Measurements from ENCODE around the gene LHX3.
A peak's percentile ranks its signal among the peaks of the same experiment; 100 is the strongest.

Gene LHX3

GRCh38 chr9:136247551-136247916 is 42.6 kb upstream of the LHX3 start:
- peaks cover 25% of the 10 kb centered on the region for H3K4me1 ChIP-seq (ENCODE audit: insufficient read depth, low read length)

GRCh38 chr9:136246849-136247550 is 42.1 kb upstream of the LHX3 start:
- H3K9ac ChIP-seq (ENCODE audit: low read depth, low read length): no peak overlapping the region
- no peaks in the 10 kb centered on the region for H3K27me3 ChIP-seq (ENCODE audit: insufficient read depth, low read length)
- H3K4me3 ChIP-seq (ENCODE audit: low read length): no peak overlapping the region
- peaks cover 25% of the 10 kb centered on the region for H3K4me1 ChIP-seq (ENCODE audit: insufficient read depth, low read length)
- H3K27ac ChIP-seq (ENCODE audit: low read depth, low read length): no peak overlapping the region
- 0 out of 2 replicates have a peak, but pooled peaks cover 4% of the 10 kb centered on the region for H3K36me3 ChIP-seq (ENCODE audit: insufficient read depth, low read length)
- 86% methylated on average over 26 of the region's 26 CpGs for WGBS
- H3K9me3 ChIP-seq (ENCODE audit: insufficient read depth, low read depth, low read length): no peaks in the 10 kb centered on the region

More at GRCh38 chr9:136247551-136247916, 42.6 kb upstream of the LHX3 start:
- 0 out of 2 replicates have a peak, but pooled peaks cover 4% of the 10 kb centered on the region for H3K36me3 ChIP-seq (ENCODE audit: insufficient read depth, low read length)
- no peaks in the 10 kb centered on the region for H3K9me3 ChIP-seq (ENCODE audit: insufficient read depth, low read depth, low read length)
- H3K27ac ChIP-seq (ENCODE audit: low read depth, low read length): no peak overlapping the region
- no peak overlapping the region for H3K4me3 ChIP-seq (ENCODE audit: low read length)
- H3K27me3 ChIP-seq (ENCODE audit: insufficient read depth, low read length): no peaks in the 10 kb centered on the region
- 77% methylated on average over 9 of the region's 9 CpGs for WGBS
- no peak overlapping the region for H3K9ac ChIP-seq (ENCODE audit: low read depth, low read length)

- 1% methylated on average over 102 of the region's 112 CpGs for WGBS
- Histone ChIP-seq H3K4me3 (ENCODE audit: low read length) (peak within 1 kb of the TSS; percentile 64), H3K4me1 (ENCODE audit: insufficient read depth, low read length) (peaks cover 25% of the 10 kb centered on the region), H3K9me3 (ENCODE audit: insufficient read depth, low read depth, low read length) (no peaks in the 10 kb centered on the region), H3K27me3 (ENCODE audit: insufficient read depth, low read length) (no peaks in the 10 kb centered on the region), H3K36me3 (ENCODE audit: insufficient read depth, low read length) (0 out of 2 replicates have a peak, but pooled peaks cover 4% of the 10 kb centered on the region), H3K27ac (ENCODE audit: low read depth, low read length) (no peak within 1 kb of the TSS), H3K9ac (ENCODE audit: low read depth, low read length) (peak within 1 kb of the TSS; percentile 83)
Measured at GRCh38 chr9:136245219-136246150, 40.6 kb upstream of the LHX3 start, which contains the start of gene QSOX2. TSS of gene QSOX2 (minus strand) at chr9:136245812. CDS start at chr9:136245803, 9 bp downstream.

GRCh38 chr9:136244969-136245218 is 40.0 kb upstream of the LHX3 start:
- peak overlapping the region; percentile 64 for H3K4me3 ChIP-seq (ENCODE audit: low read length)
- H3K9ac ChIP-seq (ENCODE audit: low read depth, low read length): peak overlapping the region; percentile 83
- H3K27ac ChIP-seq (ENCODE audit: low read depth, low read length): no peak overlapping the region
- H3K27me3 ChIP-seq (ENCODE audit: insufficient read depth, low read length): no peaks in the 10 kb centered on the region
- no peaks in the 10 kb centered on the region for H3K9me3 ChIP-seq (ENCODE audit: insufficient read depth, low read depth, low read length)
- H3K4me1 ChIP-seq (ENCODE audit: insufficient read depth, low read length): peaks cover 25% of the 10 kb centered on the region
- 4% methylated on average over 6 of the region's 6 CpGs for WGBS
- H3K36me3 ChIP-seq (ENCODE audit: insufficient read depth, low read length): 0 out of 2 replicates have a peak, but pooled peaks cover 4% of the 10 kb centered on the region

GRCh38 chr9:136244122-136244968 is 39.4 kb upstream of the LHX3 start:
- Histone ChIP-seq H3K9me3 (ENCODE audit: insufficient read depth, low read depth, low read length) (no peaks in the 10 kb centered on the region), H3K27ac (ENCODE audit: low read depth, low read length) (no peak overlapping the region), H3K4me3 (ENCODE audit: low read length) (peak overlapping the region; percentile 64), H3K36me3 (ENCODE audit: insufficient read depth, low read length) (0 out of 2 replicates have a peak, but pooled peaks cover 4% of the 10 kb centered on the region), H3K4me1 (ENCODE audit: insufficient read depth, low read length) (peaks cover 25% of the 10 kb centered on the region), H3K27me3 (ENCODE audit: insufficient read depth, low read length) (no peaks in the 10 kb centered on the region), H3K9ac (ENCODE audit: low read depth, low read length) (peak overlapping the region; percentile 83)
- 29% methylated on average over 11 of the region's 11 CpGs for WGBS

GRCh38 chr9:136243631-136244030 is 38.7 kb upstream of the LHX3 start:
- Histone ChIP-seq H3K9me3 (ENCODE audit: insufficient read depth, low read depth, low read length) (no peaks in the 10 kb centered on the region), H3K4me1 (ENCODE audit: insufficient read depth, low read length) (peaks cover 25% of the 10 kb centered on the region), H3K36me3 (ENCODE audit: insufficient read depth, low read length) (0 out of 2 replicates have a peak, but pooled peaks cover 4% of the 10 kb centered on the region), H3K9ac (ENCODE audit: low read depth, low read length) (no peak overlapping the region), H3K4me3 (ENCODE audit: low read length) (peak overlapping the region; percentile 64; the same call in 1 of the 2 replicates), H3K27me3 (ENCODE audit: insufficient read depth, low read length) (no peaks in the 10 kb centered on the region), H3K27ac (ENCODE audit: low read depth, low read length) (no peak overlapping the region; the same call in 1 of the 2 replicates)
- 68% methylated on average over 4 of the region's 4 CpGs for WGBS

GRCh38 chr9:136242918-136243525 is 38.1 kb upstream of the LHX3 start:
- H3K27me3 ChIP-seq (ENCODE audit: insufficient read depth, low read length): no peaks in the 10 kb centered on the region
- H3K4me1 ChIP-seq (ENCODE audit: insufficient read depth, low read length): peaks cover 25% of the 10 kb centered on the region
- no peaks in the 10 kb centered on the region for H3K9me3 ChIP-seq (ENCODE audit: insufficient read depth, low read depth, low read length)
- WGBS: 57% methylated on average over 6 of the region's 6 CpGs
- 0 out of 2 replicates have a peak, but pooled peaks cover 4% of the 10 kb centered on the region for H3K36me3 ChIP-seq (ENCODE audit: insufficient read depth, low read length)
- no peak overlapping the region; the same call in 1 of the 2 replicates for H3K27ac ChIP-seq (ENCODE audit: low read depth, low read length)
- H3K9ac ChIP-seq (ENCODE audit: low read depth, low read length): no peak overlapping the region
- 0 out of 2 replicates have a peak overlapping the region, but pooled peaks have one; percentile 64 for H3K4me3 ChIP-seq (ENCODE audit: low read length)

GRCh38 chr9:136242248-136242647 is 37.3 kb upstream of the LHX3 start:
- Histone ChIP-seq H3K27ac (ENCODE audit: low read depth, low read length) (no peak overlapping the region), H3K27me3 (ENCODE audit: insufficient read depth, low read length) (no peaks in the 10 kb centered on the region), H3K9ac (ENCODE audit: low read depth, low read length) (no peak overlapping the region), H3K4me1 (ENCODE audit: insufficient read depth, low read length) (peaks cover 25% of the 10 kb centered on the region), H3K36me3 (ENCODE audit: insufficient read depth, low read length) (0 out of 2 replicates have a peak, but pooled peaks cover 4% of the 10 kb centered on the region), H3K4me3 (ENCODE audit: low read length) (no peak overlapping the region), H3K9me3 (ENCODE audit: insufficient read depth, low read depth, low read length) (no peaks in the 10 kb centered on the region)
- WGBS: 94% methylated on average over 8 of the region's 8 CpGs

GRCh38 chr9:136241542-136241941 is 36.6 kb upstream of the LHX3 start:
- 94% methylated on average over 13 of the region's 13 CpGs for WGBS

GRCh38 chr9:136240941-136241340 is 36.0 kb upstream of the LHX3 start:
- 94% methylated on average over 20 of the region's 20 CpGs for WGBS
- Histone ChIP-seq H3K27me3 (ENCODE audit: insufficient read depth, low read length) (no peaks in the 10 kb centered on the region), H3K4me3 (ENCODE audit: low read length) (no peak overlapping the region), H3K27ac (ENCODE audit: low read depth, low read length) (no peak overlapping the region), H3K9ac (ENCODE audit: low read depth, low read length) (no peak overlapping the region), H3K36me3 (ENCODE audit: insufficient read depth, low read length) (peaks cover 14% of the 10 kb centered on the region), H3K9me3 (ENCODE audit: insufficient read depth, low read depth, low read length) (no peaks in the 10 kb centered on the region), H3K4me1 (ENCODE audit: insufficient read depth, low read length) (peaks cover 21% of the 10 kb centered on the region)

More at GRCh38 chr9:136241542-136241941, 36.6 kb upstream of the LHX3 start:
- H3K36me3 ChIP-seq (ENCODE audit: insufficient read depth, low read length): peaks cover 8% of the 10 kb centered on the region; the same call in 1 of the 2 replicates
- H3K9me3 ChIP-seq (ENCODE audit: insufficient read depth, low read depth, low read length): no peaks in the 10 kb centered on the region
- no peak overlapping the region for H3K4me3 ChIP-seq (ENCODE audit: low read length)
- no peak overlapping the region for H3K27ac ChIP-seq (ENCODE audit: low read depth, low read length)
- no peaks in the 10 kb centered on the region for H3K27me3 ChIP-seq (ENCODE audit: insufficient read depth, low read length)
- no peak overlapping the region for H3K9ac ChIP-seq (ENCODE audit: low read depth, low read length)
- peaks cover 25% of the 10 kb centered on the region for H3K4me1 ChIP-seq (ENCODE audit: insufficient read depth, low read length)

All from HUES64 (cell line).